Bronchus fibroblast of lung (primary cell): ENCODE results near the gene PRR5L. TPM values are rescaled to one million over a fixed set of nuclear protein-coding genes. Genes with fewer than 3 reads are reported as not detected.

Experiments
- total RNA-seq: library from RNA; depleted of rRNA; stranded (reverse); fragments of >200 nt; gene quantifications from 2 replicates; pipeline ENCODE4 v1.2.3, GENCODE V29; 2015

Gene PRR5L
- 1.2 and 3.7 TPM in 2 replicates for total RNA-seq

GRCh38 chr11:36295926-36296325, at the start of gene PRR5L:
TSS of gene PRR5L (plus strand) at chr11:36296288. CDS start at chr11:36401122, 104,834 bp downstream.

GRCh38 chr11:36289226-36289852, 6.7 kb upstream of the PRR5L start, which contains the start of gene COMMD9:
TSS of gene COMMD9 (minus strand) at chr11:36289424. CDS start at chr11:36289412, 12 bp downstream.

GRCh38 chr11:36509694-36510593, 213.9 kb downstream of the PRR5L start, which contains the start of gene TRAF6:
TSS of gene TRAF6 (minus strand) at chr11:36510272. CDS start at chr11:36501515, 8,757 bp downstream.

Other genes with a start within 250 kb of the PRR5L start
- 48.3 and 48.6 TPM in 2 replicates for gene COMMD9, start 6.9 kb upstream of the PRR5L start, total RNA-seq
- 5.6 and 7.7 TPM in 2 replicates for gene TRAF6, start 214.0 kb downstream of the PRR5L start, total RNA-seq